IMR-90 (cell line): ENCODE results near the gene DNAH6. TPM values are rescaled to one million over a fixed set of nuclear protein-coding genes. Genes with fewer than 3 reads are reported as not detected.

Experiments used
- ATAC-seq: fragments of 200-7000 bp; cut with Tn5 transposase; 2 replicates; pipeline ENCODE4 v1.9.1; 2020; ENCODE audit warnings: low read depth, mild to moderate bottlenecking, moderate library complexity
- BruUV-seq: library from RNA; stranded (reverse); fragments of 400-500 nt; replicated peaks from 2 replicates; lab custom pipeline; 2021; lab: Mats Ljungman, UMichigan
- CTCF ChIA-PET: fragments of 300-600 bp; formaldehyde crosslinking; extraction: SDS; loops from one replicate; lab custom pipeline; 2021; ENCODE audit warnings: antibody characterized with exemption; lab: Yijun Ruan, JAX
- POLR2A ChIA-PET: fragments of 300-600 bp; sonication (Branson Sonifier 250); formaldehyde crosslinking; loops from one replicate; lab custom pipeline; 2022; ENCODE audit warnings: antibody characterized with exemption; ENCODE audit not compliant: unreplicated experiment; lab: Charles Lee
- DNase-seq: peaks from one replicate; pipeline ENCODE4 v3.0.0; 2013
- H2AFZ ChIP-seq: replicated peaks from 2 replicates; pipeline ENCODE3; 2013; ENCODE audit warnings: low read length, mild to moderate bottlenecking; ENCODE audit not compliant: poor library complexity
- H2AK5ac ChIP-seq: 2 replicates; pipeline ENCODE4 v1.6.1; 2013; ENCODE audit warnings: low read depth, low read length, inconsistent platforms
- H2AK9ac ChIP-seq: replicated peaks from 2 replicates; pipeline ENCODE3; 2013; ENCODE audit warnings: mild to moderate bottlenecking, low read depth, low read length, moderate library complexity; ENCODE audit not compliant: poor library complexity
- H2BK120ac ChIP-seq: 2 replicates; pipeline ENCODE4 v1.6.1; 2013; ENCODE audit warnings: low read depth, low read length, inconsistent platforms
- H2BK15ac ChIP-seq: 3 replicates; pipeline ENCODE4 v1.6.1; 2013; ENCODE audit warnings: low read depth, low read length, inconsistent platforms
- H2BK20ac ChIP-seq: 2 replicates; pipeline ENCODE4 v1.6.1; 2013; ENCODE audit warnings: low read depth, mild to moderate bottlenecking, inconsistent platforms, low read length, moderate library complexity
- H2BK5ac ChIP-seq: 2 replicates; pipeline ENCODE4 v1.6.1; 2013; ENCODE audit warnings: mild to moderate bottlenecking, low read depth, low read length, inconsistent platforms; ENCODE audit not compliant: poor library complexity, severe bottlenecking
- H3K14ac ChIP-seq: replicated peaks from 2 replicates; pipeline ENCODE4 v1.6.1; 2013; ENCODE audit warnings: low read depth, low read length, inconsistent platforms
- H3K18ac ChIP-seq: 2 replicates; pipeline ENCODE4 v1.6.1; 2013; ENCODE audit warnings: low read depth, low read length, control low read depth
- H3K23ac ChIP-seq: 2 replicates; pipeline ENCODE4 v1.6.1; 2013; ENCODE audit warnings: low read depth, low read length, inconsistent platforms
- H3K27ac ChIP-seq: 2 replicates; pipeline ENCODE4 v1.5.1; 2013; ENCODE audit warnings: mild to moderate bottlenecking, control low read depth, low read length; ENCODE audit not compliant: insufficient read depth
- H3K27me3 ChIP-seq: 2 replicates; pipeline ENCODE4 v1.6.1; 2013; ENCODE audit warnings: low read length; ENCODE audit not compliant: control insufficient read depth, insufficient read depth
- H3K36me3 ChIP-seq: 2 replicates; pipeline ENCODE4 v1.6.1; 2013; ENCODE audit warnings: low read length, mixed read lengths; ENCODE audit not compliant: control insufficient read depth, insufficient read depth
- H3K4ac ChIP-seq: 2 replicates; pipeline ENCODE4 v1.6.1; 2013; ENCODE audit warnings: low read depth, low read length, inconsistent platforms
- H3K4me1 ChIP-seq: 2 replicates; pipeline ENCODE4 v1.6.1; 2013; ENCODE audit warnings: low read length, mixed read lengths; ENCODE audit not compliant: control insufficient read depth, insufficient read depth
- H3K4me2 ChIP-seq: 2 replicates; pipeline ENCODE4 v1.6.1; 2013; ENCODE audit warnings: low read depth, mild to moderate bottlenecking, control low read depth, low read length, moderate library complexity
- H3K4me3 ChIP-seq: 2 replicates; pipeline ENCODE4 v1.5.1; 2013; ENCODE audit warnings: low read depth, mild to moderate bottlenecking, control low read depth, low read length, moderate library complexity; ENCODE audit not compliant: insufficient read depth
- H3K56ac ChIP-seq: 2 replicates; pipeline ENCODE4 v1.6.1; 2013; ENCODE audit warnings: low read length, inconsistent platforms; ENCODE audit not compliant: insufficient read depth; ENCODE audit errors: extremely low read depth
- H3K79me1 ChIP-seq, 2 experiments: 2 replicates each; pipeline ENCODE4 v1.6.1; 2013; ENCODE audit warnings: low read length in 2 of 2, inconsistent platforms in 1 of 2, low read depth in 1 of 2
- H3K9ac ChIP-seq: 2 replicates; pipeline ENCODE4 v1.6.1; 2013; ENCODE audit warnings: low read depth, low read length, control low read depth
- H3K9me1 ChIP-seq: 2 replicates; pipeline ENCODE4 v1.6.1; 2013; ENCODE audit warnings: low read length, inconsistent platforms; ENCODE audit not compliant: insufficient read depth
- H3K9me3 ChIP-seq: 2 replicates; pipeline ENCODE4 v1.6.1; 2013; ENCODE audit warnings: low read length; ENCODE audit not compliant: control insufficient read depth, insufficient read depth
- H4K20me1 ChIP-seq: 2 replicates; pipeline ENCODE4 v1.6.1; 2013; ENCODE audit warnings: low read length, inconsistent platforms; ENCODE audit not compliant: insufficient read depth
- H4K5ac ChIP-seq: 2 replicates; pipeline ENCODE4 v1.6.1; 2013; ENCODE audit warnings: mild to moderate bottlenecking, low read depth, low read length, control low read depth
- H4K8ac ChIP-seq, 2 experiments: 2 replicates each; pipeline ENCODE4 v1.6.1; 2013; ENCODE audit warnings: low read depth in 2 of 2, low read length in 2 of 2, control low read depth in 1 of 2, inconsistent platforms in 1 of 2
- H4K91ac ChIP-seq: 2 replicates; pipeline ENCODE4 v1.6.1; 2013; ENCODE audit warnings: low read depth, low read length, inconsistent platforms; ENCODE audit not compliant: insufficient read depth
- BHLHE40 ChIP-seq: fragments of 150-350 bp; IDR thresholded peaks from 2 replicates; pipeline ENCODE4 v1.6.1; 2016; ENCODE audit warnings: mild to moderate bottlenecking, low read depth, low read length
- CEBPB ChIP-seq: IDR thresholded peaks from 2 replicates; pipeline ENCODE4 v1.6.1; 2012; ENCODE audit warnings: low read depth, low read length, improper control_type of control experiment
- CHD1 ChIP-seq: IDR thresholded peaks from 2 replicates; pipeline ENCODE4 v1.6.1; 2012; ENCODE audit warnings: low read depth, low read length, improper control_type of control experiment
- ELK1 ChIP-seq: fragments of 150-350 bp; IDR thresholded peaks from 2 replicates; pipeline ENCODE4 v1.6.1; 2016; ENCODE audit warnings: low read depth, mild to moderate bottlenecking, low read length, moderate library complexity, borderline replicate concordance
- FOS ChIP-seq: fragments of 150-350 bp; IDR thresholded peaks from 2 replicates; pipeline ENCODE4 v1.6.1; 2016; ENCODE audit warnings: low read depth, low read length
- MAFK ChIP-seq: IDR thresholded peaks from 2 replicates; pipeline ENCODE4 v1.6.1; 2012; ENCODE audit warnings: low read depth, low read length, improper control_type of control experiment
- MAZ ChIP-seq: IDR thresholded peaks from 2 replicates; pipeline ENCODE4 v1.6.1; 2012; ENCODE audit warnings: low read depth, mild to moderate bottlenecking, low read length, improper control_type of control experiment, moderate library complexity, borderline replicate concordance
- MXI1 ChIP-seq: IDR thresholded peaks from 2 replicates; pipeline ENCODE4 v1.6.1; 2012; ENCODE audit warnings: low read depth, mild to moderate bottlenecking, low read length, moderate library complexity, borderline replicate concordance
- NFE2L2 ChIP-seq: fragments of 150-350 bp; IDR thresholded peaks from 2 replicates; pipeline ENCODE4 v1.6.1; 2016; ENCODE audit warnings: low read depth, mild to moderate bottlenecking, low read length
- POLR2A ChIP-seq: IDR thresholded peaks from 2 replicates; pipeline ENCODE4 v1.6.1; 2012; ENCODE audit warnings: mild to moderate bottlenecking, low read depth, low read length
- RAD21 ChIP-seq: IDR thresholded peaks from 2 replicates; pipeline ENCODE4 v1.6.1; 2012; ENCODE audit warnings: low read length, improper control_type of control experiment
- RCOR1 ChIP-seq: IDR thresholded peaks from 2 replicates; pipeline ENCODE4 v1.6.1; 2012; ENCODE audit warnings: mild to moderate bottlenecking, low read length, improper control_type of control experiment; ENCODE audit not compliant: insufficient replicate concordance
- RFX5 ChIP-seq: IDR thresholded peaks from 2 replicates; pipeline ENCODE4 v1.8.0; 2012; ENCODE audit warnings: low read depth, mild to moderate bottlenecking, low read length, moderate library complexity
- SMC3 ChIP-seq: fragments of 150-350 bp; IDR thresholded peaks from 2 replicates; pipeline ENCODE4 v1.6.1; 2016; ENCODE audit warnings: low read depth, mild to moderate bottlenecking, antibody characterized with exemption, low read length, moderate library complexity
- USF2 ChIP-seq: fragments of 150-350 bp; IDR thresholded peaks from 2 replicates; pipeline ENCODE4 v1.6.1; 2017; ENCODE audit warnings: mild to moderate bottlenecking, antibody characterized with exemption, low read length, low read depth
- WGBS, 2 experiments: methylation state at CpG; one replicate each; pipeline versions ENCODE4 v1.1.5 to v1.1.7; 2013; ENCODE audit warnings: missing lambda C conversion rate in 2 of 2; ENCODE audit not compliant: insufficient read length in 1 of 2; ENCODE audit errors: extremely low coverage in 2 of 2; 5-methylcytosine and 5-hydroxymethylcytosine counted together
- dilution Hi-C: fragments of 300-500 bp; cut with HindIII; formaldehyde crosslinking; loops from one replicate; pipeline ENCODE4 v1.14.3; 2018; ENCODE audit warnings: low sequenced_read_pairs; ENCODE audit not compliant: unreplicated experiment
- in situ Hi-C: fragments of 300-500 bp; cut with MboI; formaldehyde crosslinking; loops from 3 replicates; pipeline ENCODE4 v1.14.3; 2019; ENCODE audit warnings: low sequenced_read_pairs, inconsistent platforms, mixed read lengths
- intact Hi-C: fragments of 100-400 bp; cut with micrococcal nuclease; formaldehyde crosslinking; loops from 2 replicates; pipeline ENCODE4 v1.10.0; 2022
- polyA plus RNA-seq, 3 experiments: library from polyadenylated mRNA; depleted of rRNA; stranded (reverse); fragments of >200 nt; gene quantifications; 2 replicates each; pipeline ENCODE4 v1.2.3, GENCODE V29; 2012; ENCODE audit warnings: low replicate concordance in 1 of 3
- total RNA-seq: library from RNA; depleted of rRNA; stranded (reverse); fragments of >200 nt; gene quantifications from 2 replicates; pipeline ENCODE4 v1.2.3, GENCODE V29; 2012
- TF ChIP-seq, protein P1 (sequence below): conservative IDR thresholded peaks from 2 replicates; pipeline ENCODE4 v1.5.1; 2012; ENCODE audit warnings: mild to moderate bottlenecking, low read depth, low read length, improper control_type of control experiment

DNAH6 gene
- total and polyA plus RNA-seq, 2 of the 4 experiments (the other 2 are of a cell fraction) = under 0.01 to 0.07 TPM

- H4K20me1 ChIP-seq = no peaks in the 10 kb centered on the region
- CTCF ChIA-PET = interaction anchor here (0.6 to 0.9 kb wide), 2 partner anchors 23 to 485 kb away, joined by 3 to 4 read pairs; partner anchors contain the start of gene DNAH6
- H3K18ac ChIP-seq = peak overlapping the region; percentile 94
- peak overlapping the region; percentile 15; the same call in 1 of the 2 replicates for H3K9ac ChIP-seq
- in situ Hi-C loops = loop anchor here (5.0 to 25.0 kb wide), 4 partner anchors 141 to 794 kb away; partner anchors contain the start of gene TRABD2A
- peak overlapping the region; percentile 98 for H3K4ac ChIP-seq
- H3K23ac ChIP-seq = peak overlapping the region; percentile 78
- H2BK15ac ChIP-seq = peak overlapping the region; percentile 96
- BruUV-seq = no TSS peak
- peak overlapping the region; percentile 73 to 92 for H4K8ac ChIP-seq
- POLR2A ChIA-PET = no interaction called here
- H3K56ac ChIP-seq = peak overlapping the region; percentile 84
- peak overlapping the region; percentile 0 for H2AK9ac ChIP-seq
- no CpG with 5 or more reads among the region's 5 CpGs for WGBS, 2 experiments
- no peak overlapping the region for H3K4me3 ChIP-seq
- intact Hi-C loops = loop anchor here (5.0 kb wide), 1 partner anchor 804 kb away; no protein-coding TSS in a partner anchor
- H3K14ac ChIP-seq = peak overlapping the region; percentile 95
- peak overlapping the region; percentile 95 for H4K91ac ChIP-seq
- peak overlapping the region; percentile 75 for H2AFZ ChIP-seq
- peaks cover 4% of the 10 kb centered on the region for H3K4me1 ChIP-seq
- no peaks in the 10 kb centered on the region for H3K36me3 ChIP-seq
- H3K4me2 ChIP-seq = peak overlapping the region; percentile 64; the same call in 1 of the 2 replicates
- TF ChIP-seq CHD1 (no peak), CEBPB (no peak), RCOR1 (no peak), FOS (peak; percentile 96), USF2 (no peak), RAD21 (no peak), BHLHE40 (peak; percentile 55; the same call in 1 of the 2 replicates), NFE2L2 (no peak), RFX5 (no peak), ELK1 (no peak), POLR2A (no peak), MXI1 (no peak), SMC3 (no peak), MAZ (no peak), MAFK (peak; percentile 17; the same call in 1 of the 2 replicates)
- TF ChIP-seq, protein P1, sequence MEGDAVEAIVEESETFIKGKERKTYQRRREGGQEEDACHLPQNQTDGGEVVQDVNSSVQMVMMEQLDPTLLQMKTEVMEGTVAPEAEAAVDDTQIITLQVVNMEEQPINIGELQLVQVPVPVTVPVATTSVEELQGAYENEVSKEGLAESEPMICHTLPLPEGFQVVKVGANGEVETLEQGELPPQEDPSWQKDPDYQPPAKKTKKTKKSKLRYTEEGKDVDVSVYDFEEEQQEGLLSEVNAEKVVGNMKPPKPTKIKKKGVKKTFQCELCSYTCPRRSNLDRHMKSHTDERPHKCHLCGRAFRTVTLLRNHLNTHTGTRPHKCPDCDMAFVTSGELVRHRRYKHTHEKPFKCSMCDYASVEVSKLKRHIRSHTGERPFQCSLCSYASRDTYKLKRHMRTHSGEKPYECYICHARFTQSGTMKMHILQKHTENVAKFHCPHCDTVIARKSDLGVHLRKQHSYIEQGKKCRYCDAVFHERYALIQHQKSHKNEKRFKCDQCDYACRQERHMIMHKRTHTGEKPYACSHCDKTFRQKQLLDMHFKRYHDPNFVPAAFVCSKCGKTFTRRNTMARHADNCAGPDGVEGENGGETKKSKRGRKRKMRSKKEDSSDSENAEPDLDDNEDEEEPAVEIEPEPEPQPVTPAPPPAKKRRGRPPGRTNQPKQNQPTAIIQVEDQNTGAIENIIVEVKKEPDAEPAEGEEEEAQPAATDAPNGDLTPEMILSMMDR = no peak
- H3K79me1 ChIP-seq = no peaks in the 10 kb centered on the region
- H3K9me1 ChIP-seq = peaks cover 5% of the 10 kb centered on the region
- peak overlapping the region; percentile 86 for H2BK5ac ChIP-seq
- H2AK5ac ChIP-seq = peak overlapping the region; percentile 90
- H4K5ac ChIP-seq = peak overlapping the region; percentile 97
- peak; percentile 95 for DNase-seq
- ATAC-seq = peak; percentile 90
- peak overlapping the region; percentile 91 for H3K27ac ChIP-seq
- peak overlapping the region; percentile 99 for H2BK20ac ChIP-seq
- no peaks in the 10 kb centered on the region for H3K9me3 ChIP-seq
- dilution Hi-C loops = no loop called here
- H3K27me3 ChIP-seq = no peaks in the 10 kb centered on the region
- H2BK120ac ChIP-seq = peak overlapping the region; percentile 96
These were observed 22.8 kb upstream of the DNAH6 start for GRCh38 chr2:84493514-84493913.
